ENCODE results near the gene CHST13. TPM values are rescaled to one million over a fixed set of nuclear protein-coding genes. Genes with fewer than 3 reads are reported as not detected.

The CHST13 gene
- polyA plus RNA-seq, 1 experiment: not detected

DNA sequence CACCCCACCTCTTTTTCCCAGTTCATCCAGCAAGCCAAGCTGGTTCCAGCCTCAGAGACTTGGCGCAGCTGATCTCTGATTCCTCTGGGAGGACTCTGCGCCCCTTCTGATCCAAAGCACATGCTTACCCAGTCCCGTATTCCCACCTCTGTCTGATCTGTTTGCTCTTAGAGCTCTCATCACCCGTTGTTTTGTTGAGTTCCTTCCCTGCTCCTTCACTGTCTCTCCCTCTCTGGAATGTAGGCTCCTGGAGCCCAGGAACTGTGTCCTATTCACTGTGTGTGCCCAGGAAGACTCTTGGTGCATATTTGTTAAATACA is 46.9 kb upstream of the CHST13 start:
- DNase-seq (ENCODE audit: low read depth): no peak
- POLR2A ChIA-PET: no interaction called here
- TF ChIP-seq, protein P1, sequence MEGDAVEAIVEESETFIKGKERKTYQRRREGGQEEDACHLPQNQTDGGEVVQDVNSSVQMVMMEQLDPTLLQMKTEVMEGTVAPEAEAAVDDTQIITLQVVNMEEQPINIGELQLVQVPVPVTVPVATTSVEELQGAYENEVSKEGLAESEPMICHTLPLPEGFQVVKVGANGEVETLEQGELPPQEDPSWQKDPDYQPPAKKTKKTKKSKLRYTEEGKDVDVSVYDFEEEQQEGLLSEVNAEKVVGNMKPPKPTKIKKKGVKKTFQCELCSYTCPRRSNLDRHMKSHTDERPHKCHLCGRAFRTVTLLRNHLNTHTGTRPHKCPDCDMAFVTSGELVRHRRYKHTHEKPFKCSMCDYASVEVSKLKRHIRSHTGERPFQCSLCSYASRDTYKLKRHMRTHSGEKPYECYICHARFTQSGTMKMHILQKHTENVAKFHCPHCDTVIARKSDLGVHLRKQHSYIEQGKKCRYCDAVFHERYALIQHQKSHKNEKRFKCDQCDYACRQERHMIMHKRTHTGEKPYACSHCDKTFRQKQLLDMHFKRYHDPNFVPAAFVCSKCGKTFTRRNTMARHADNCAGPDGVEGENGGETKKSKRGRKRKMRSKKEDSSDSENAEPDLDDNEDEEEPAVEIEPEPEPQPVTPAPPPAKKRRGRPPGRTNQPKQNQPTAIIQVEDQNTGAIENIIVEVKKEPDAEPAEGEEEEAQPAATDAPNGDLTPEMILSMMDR (IDR thresholded peaks at IDR 0.05; ENCODE audit: insufficient read depth, low read depth, low read length): no peak
- H3K27me3 ChIP-seq (ENCODE audit: control insufficient read depth, insufficient read depth, low read length): no peaks in the 10 kb centered on the region
- no peak overlapping the region for H3K4me3 ChIP-seq (ENCODE audit: low read depth, low read length)
- H3K36me3 ChIP-seq (ENCODE audit: control insufficient read depth, insufficient read depth, low read length): no peaks in the 10 kb centered on the region; the same call in 1 of the 2 replicates
- CTCF ChIA-PET: interaction anchor here (1.5 kb wide), 1 partner anchor 10 kb away, joined by 4 read pairs; no protein-coding TSS in a partner anchor

- no peak overlapping the region for H3K4me3 ChIP-seq (ENCODE audit: low read depth, low read length)
- H3K36me3 ChIP-seq (ENCODE audit: control insufficient read depth, insufficient read depth, low read length): no peaks in the 10 kb centered on the region
- POLR2A ChIA-PET: interaction anchor here (0.6 kb wide), 1 partner anchor 482 kb away, joined by 3 read pairs; no protein-coding TSS in a partner anchor
- DNase-seq (ENCODE audit: low read depth): no peak
- CTCF ChIA-PET: no interaction called here
- H3K27me3 ChIP-seq (ENCODE audit: control insufficient read depth, insufficient read depth, low read length): peaks cover 1% of the 10 kb centered on the region; the same call in 1 of the 2 replicates
- TF ChIP-seq, protein P1 (IDR thresholded peaks at IDR 0.05; ENCODE audit: insufficient read depth, low read depth, low read length): no peak
These were observed 45.2 kb upstream of the CHST13 start for GRCh38 chr3:126478581-126479310.

GRCh38 chr3:126479642-126480041 is 44.3 kb upstream of the CHST13 start:
- CTCF ChIA-PET: no interaction called here
- Histone ChIP-seq H3K27me3 (ENCODE audit: control insufficient read depth, insufficient read depth, low read length) (peaks cover 1% of the 10 kb centered on the region; the same call in 1 of the 2 replicates), H3K36me3 (ENCODE audit: control insufficient read depth, insufficient read depth, low read length) (no peaks in the 10 kb centered on the region), H3K4me3 (ENCODE audit: low read depth, low read length) (no peak overlapping the region)
- TF ChIP-seq, protein P1 (IDR thresholded peaks at IDR 0.05; ENCODE audit: insufficient read depth, low read depth, low read length): no peak
- POLR2A ChIA-PET: interaction anchor here (0.6 kb wide), 1 partner anchor 481 kb away, joined by 3 read pairs; no protein-coding TSS in a partner anchor
- no peak for DNase-seq (ENCODE audit: low read depth)

DNA sequence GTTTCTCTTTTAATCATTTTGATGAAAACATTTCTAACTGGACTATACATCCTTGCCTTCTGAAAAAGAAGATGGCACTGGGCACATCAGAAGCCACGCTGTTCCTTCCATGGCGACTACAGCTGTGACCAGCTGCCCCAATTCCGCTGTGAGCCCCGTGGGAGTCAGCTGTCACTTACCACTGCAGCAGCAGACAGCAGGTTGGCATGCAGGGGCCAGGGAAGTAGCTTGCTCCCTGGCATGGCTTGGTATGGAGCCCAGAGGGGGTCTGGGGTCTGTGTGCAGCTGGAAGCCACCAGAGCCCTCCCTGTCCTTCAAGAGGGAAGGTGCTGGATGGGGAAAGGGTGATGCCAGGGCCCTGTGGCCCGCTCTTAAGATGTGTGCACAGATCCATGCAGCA is 43.7 kb upstream of the CHST13 start:
- ChIA-PET POLR2A (no interaction called here), CTCF (no interaction called here)
- TF ChIP-seq, protein P1 (IDR thresholded peaks at IDR 0.05; ENCODE audit: insufficient read depth, low read depth, low read length): no peak
- DNase-seq (ENCODE audit: low read depth): no peak
- peaks cover 1% of the 10 kb centered on the region; the same call in 1 of the 2 replicates for H3K27me3 ChIP-seq (ENCODE audit: control insufficient read depth, insufficient read depth, low read length)
- H3K36me3 ChIP-seq (ENCODE audit: control insufficient read depth, insufficient read depth, low read length): no peaks in the 10 kb centered on the region
- no peak overlapping the region for H3K4me3 ChIP-seq (ENCODE audit: low read depth, low read length)

GRCh38 chr3:126480861-126481260 is 43.1 kb upstream of the CHST13 start:
- Histone ChIP-seq H3K4me3 (ENCODE audit: low read depth, low read length) (no peak overlapping the region), H3K27me3 (ENCODE audit: control insufficient read depth, insufficient read depth, low read length) (peaks cover 1% of the 10 kb centered on the region; the same call in 1 of the 2 replicates), H3K36me3 (ENCODE audit: control insufficient read depth, insufficient read depth, low read length) (no peaks in the 10 kb centered on the region)
- TF ChIP-seq, protein P1 (IDR thresholded peaks at IDR 0.05; ENCODE audit: insufficient read depth, low read depth, low read length): no peak
- CTCF ChIA-PET: no interaction called here
- DNase-seq (ENCODE audit: low read depth): no peak
- POLR2A ChIA-PET: no interaction called here
